Spleen (tissue), 7 donors: ENCODE data around the gene TOM1L1.

ENCODE experiments used
- POLR2AphosphoS5 ChIP-seq, 3 donors: sonication (generic); formaldehyde crosslinking; IDR thresholded peaks; one replicate each; pipeline ENCODE4 v1.5.1; 2017; ENCODE audit warnings: antibody characterized with exemption in 3 of 3
- TF ChIP-seq, protein P1 (sequence below), 11 experiments: fragments of 200-600 bp in 7 of 11; fragments of 450-650 bp in 4 of 11; sonication (generic) in 4 of 11; IDR thresholded peaks in 8 of 11; conservative IDR thresholded peaks in 3 of 11; 1 replicate in 7 of 11; 2 replicates in 4 of 11; pipeline versions ENCODE4 v1.4.0 to v1.8.0; 2016 to 2021; ENCODE audit warnings: antibody characterized with exemption in 11 of 11, inconsistent platforms in 4 of 11, mild to moderate bottlenecking in 1 of 11
- donor health status: DM: no; HTN: no; CAD: no; lungs with moderate emphysema.
- donor health status: DM: no; HTN: no; CAD: no.
- donor health status: DM: no; HTN: no; CAD: no.

DNA sequence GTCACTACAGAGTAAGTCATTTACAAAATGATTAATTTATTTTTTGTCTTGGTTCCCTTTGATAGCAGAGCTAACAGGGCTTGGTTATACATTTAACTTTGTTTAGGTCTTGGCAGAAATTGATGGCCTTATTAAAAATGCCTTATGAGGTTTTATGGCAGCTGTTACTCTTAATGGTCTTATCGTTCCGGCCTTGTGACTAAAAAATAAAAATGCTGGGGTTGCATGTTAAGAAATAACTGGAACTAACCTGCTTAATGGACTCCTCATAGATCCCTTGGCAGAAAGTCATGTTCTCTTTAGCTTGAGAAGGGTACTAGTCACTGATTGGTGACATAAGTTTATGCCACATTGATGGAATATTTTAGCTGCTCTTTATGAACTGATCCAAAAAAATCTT lies 49.5 kb downstream of the TOM1L1 start:
- TF ChIP-seq, protein P1, sequence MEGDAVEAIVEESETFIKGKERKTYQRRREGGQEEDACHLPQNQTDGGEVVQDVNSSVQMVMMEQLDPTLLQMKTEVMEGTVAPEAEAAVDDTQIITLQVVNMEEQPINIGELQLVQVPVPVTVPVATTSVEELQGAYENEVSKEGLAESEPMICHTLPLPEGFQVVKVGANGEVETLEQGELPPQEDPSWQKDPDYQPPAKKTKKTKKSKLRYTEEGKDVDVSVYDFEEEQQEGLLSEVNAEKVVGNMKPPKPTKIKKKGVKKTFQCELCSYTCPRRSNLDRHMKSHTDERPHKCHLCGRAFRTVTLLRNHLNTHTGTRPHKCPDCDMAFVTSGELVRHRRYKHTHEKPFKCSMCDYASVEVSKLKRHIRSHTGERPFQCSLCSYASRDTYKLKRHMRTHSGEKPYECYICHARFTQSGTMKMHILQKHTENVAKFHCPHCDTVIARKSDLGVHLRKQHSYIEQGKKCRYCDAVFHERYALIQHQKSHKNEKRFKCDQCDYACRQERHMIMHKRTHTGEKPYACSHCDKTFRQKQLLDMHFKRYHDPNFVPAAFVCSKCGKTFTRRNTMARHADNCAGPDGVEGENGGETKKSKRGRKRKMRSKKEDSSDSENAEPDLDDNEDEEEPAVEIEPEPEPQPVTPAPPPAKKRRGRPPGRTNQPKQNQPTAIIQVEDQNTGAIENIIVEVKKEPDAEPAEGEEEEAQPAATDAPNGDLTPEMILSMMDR (IDR thresholded peaks at IDR 0.05 in 8 of 11, conservative IDR thresholded peaks at IDR 0.05 in 3 of 11): no peak
- TF ChIP-seq POLR2AphosphoS5 (IDR thresholded peaks at IDR 0.05): no peak
